Tibial nerve (tissue), 4 donors: Measurements from ENCODE around the gene CCDC28A.

Source experiments
- EP300 ChIP-seq, 2 donors: sonication (generic); formaldehyde crosslinking; IDR thresholded peaks; one replicate each; pipeline ENCODE4 v1.6.1; 2017; ENCODE audit warnings: antibody characterized with exemption in 2 of 2, mild to moderate bottlenecking in 1 of 2
- TF ChIP-seq, protein P1 (sequence below), 5 experiments: fragments of 200-600 bp in 3 of 5; fragments of 450-650 bp in 2 of 5; sonication (generic) in 3 of 5; IDR thresholded peaks; one replicate each; pipeline ENCODE4 v1.5.1; 2016 to 2019; ENCODE audit warnings: antibody characterized with exemption in 5 of 5, mild to moderate bottlenecking in 3 of 5, moderate library complexity in 2 of 5

DNA sequence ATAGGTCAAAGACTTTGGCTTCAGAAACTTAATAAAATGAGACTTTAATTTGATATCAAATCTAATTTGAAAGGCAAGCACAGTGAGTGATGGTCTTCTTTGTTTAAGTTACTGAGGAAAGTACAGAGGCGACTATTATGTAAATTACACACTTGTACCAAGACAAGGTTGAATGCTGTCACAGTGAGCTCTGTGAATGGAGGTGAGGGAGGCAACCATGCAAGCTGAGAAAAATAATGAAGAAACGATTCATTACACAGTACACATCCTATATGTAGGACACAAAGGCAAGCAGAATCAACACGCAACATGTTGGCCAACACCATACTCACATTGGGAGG is 46.8 kb upstream of the CCDC28A start:
- TF ChIP-seq, protein P1, sequence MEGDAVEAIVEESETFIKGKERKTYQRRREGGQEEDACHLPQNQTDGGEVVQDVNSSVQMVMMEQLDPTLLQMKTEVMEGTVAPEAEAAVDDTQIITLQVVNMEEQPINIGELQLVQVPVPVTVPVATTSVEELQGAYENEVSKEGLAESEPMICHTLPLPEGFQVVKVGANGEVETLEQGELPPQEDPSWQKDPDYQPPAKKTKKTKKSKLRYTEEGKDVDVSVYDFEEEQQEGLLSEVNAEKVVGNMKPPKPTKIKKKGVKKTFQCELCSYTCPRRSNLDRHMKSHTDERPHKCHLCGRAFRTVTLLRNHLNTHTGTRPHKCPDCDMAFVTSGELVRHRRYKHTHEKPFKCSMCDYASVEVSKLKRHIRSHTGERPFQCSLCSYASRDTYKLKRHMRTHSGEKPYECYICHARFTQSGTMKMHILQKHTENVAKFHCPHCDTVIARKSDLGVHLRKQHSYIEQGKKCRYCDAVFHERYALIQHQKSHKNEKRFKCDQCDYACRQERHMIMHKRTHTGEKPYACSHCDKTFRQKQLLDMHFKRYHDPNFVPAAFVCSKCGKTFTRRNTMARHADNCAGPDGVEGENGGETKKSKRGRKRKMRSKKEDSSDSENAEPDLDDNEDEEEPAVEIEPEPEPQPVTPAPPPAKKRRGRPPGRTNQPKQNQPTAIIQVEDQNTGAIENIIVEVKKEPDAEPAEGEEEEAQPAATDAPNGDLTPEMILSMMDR (IDR thresholded peaks at IDR 0.05) = no peak
- TF ChIP-seq EP300 (IDR thresholded peaks at IDR 0.05) = no peak
